Peyer's patch (tissue), 4 donors: ENCODE measurements around the gene MAF. TPM values are rescaled to one million over a fixed set of nuclear protein-coding genes. Genes with fewer than 3 reads are reported as not detected.

Source experiments
- DNase-seq, 3 donors: peaks; one replicate each; pipeline ENCODE4 v3.0.0-alpha.2; 2017 to 2019
- H3K27ac ChIP-seq, 4 donors: fragments of 200-600 bp; sonication (generic); one replicate each; pipeline ENCODE4 v1.5.1; 2016 to 2019
- H3K27me3 ChIP-seq, 2 donors: fragments of 200-600 bp; sonication (generic); one replicate each; pipeline ENCODE4 v1.5.1; 2019
- H3K36me3 ChIP-seq, 3 donors: fragments of 200-600 bp; sonication (generic); one replicate each; pipeline ENCODE4 v1.5.1; 2016 to 2019
- H3K4me1 ChIP-seq, 4 donors: fragments of 200-600 bp; sonication (generic); one replicate each; pipeline ENCODE4 v1.5.1; 2016 to 2019
- H3K4me3 ChIP-seq, 4 donors: fragments of 200-600 bp; sonication (generic); 1 replicate in 3 of 4; 2 replicates in 1 of 4; pipeline ENCODE4 v1.5.1; 2016 to 2019; ENCODE audit warnings: mild to moderate bottlenecking in 1 of 4
- H3K9me3 ChIP-seq, 4 donors: fragments of 200-600 bp; sonication (generic); one replicate each; pipeline ENCODE4 v1.5.1; 2016 to 2019; ENCODE audit warnings: mild to moderate bottlenecking in 1 of 4
- CTCF ChIP-seq, 6 experiments: fragments of 450-650 bp in 4 of 6; fragments of 200-600 bp in 2 of 6; sonication (generic) in 1 of 6; IDR thresholded peaks; one replicate each; pipeline ENCODE4 v1.5.1; 2017 to 2019; ENCODE audit warnings: antibody characterized with exemption in 6 of 6, mild to moderate bottlenecking in 3 of 6, moderate library complexity in 1 of 6
- POLR2A ChIP-seq, 2 donors: fragments of 450-650 bp; IDR thresholded peaks; one replicate each; pipeline ENCODE4 v1.5.1; 2017; ENCODE audit warnings: antibody characterized with exemption in 2 of 2, mild to moderate bottlenecking in 2 of 2, moderate library complexity in 2 of 2
- total RNA-seq, 4 donors: library from RNA; depleted of rRNA; stranded (reverse); fragments of >200 nt; gene quantifications; one replicate each; pipeline ENCODE4 v1.1.0, GENCODE V29; 2016

MAF gene
- total RNA-seq, 4 donors from 2014 or later: 92.4 to 390 (median 235) TPM

GRCh38 chr16:79602628-79603014, 2.1 kb upstream of the MAF start:
- Histone ChIP-seq H3K4me3 (peak overlapping the region in 3 of 4 donors; percentile 63 to 84 (median 84)), H3K36me3 (peaks cover 0 to 2% (median 0%) of the 10 kb centered on the region in 3 donors), H3K4me1 (peaks cover 0 to 4% (median 2%) of the 10 kb centered on the region in 4 donors), H3K9me3 (no peaks in the 10 kb centered on the region), H3K27me3 (no peaks in the 10 kb centered on the region), H3K27ac (peak overlapping the region; percentile 38 to 97 (median 74))
- peak in 1 of 3 donors; percentile 73 for DNase-seq
- TF ChIP-seq POLR2A (IDR thresholded peaks at IDR 0.05) (peak in 1 of 2 donors; percentile 39), CTCF (IDR thresholded peaks at IDR 0.05) (no peak)

GRCh38 chr16:79601931-79602627, 1.5 kb upstream of the MAF start:
- H3K9me3 ChIP-seq: no peaks in the 10 kb centered on the region
- no peak for TF ChIP-seq POLR2A (IDR thresholded peaks at IDR 0.05)
- TF ChIP-seq CTCF (IDR thresholded peaks at IDR 0.05): peak; percentile 48 to 91 (median 80)
- DNase-seq: peak; percentile 67 to 93 (median 83)
- H3K36me3 ChIP-seq: peaks cover 0 to 8% (median 0%) of the 10 kb centered on the region in 3 donors
- peaks cover 0 to 4% (median 0%) of the 10 kb centered on the region in 4 donors for H3K4me1 ChIP-seq
- peak overlapping the region; percentile 61 to 84 (median 74) for H3K4me3 ChIP-seq
- H3K27ac ChIP-seq: peak overlapping the region; percentile 82 to 97 (median 94)
- no peaks in the 10 kb centered on the region for H3K27me3 ChIP-seq

- H3K9me3 ChIP-seq: no peaks in the 10 kb centered on the region
- H3K4me1 ChIP-seq: peaks cover 0 to 4% (median 0%) of the 10 kb centered on the region in 4 donors
- H3K4me3 ChIP-seq: peak overlapping the region; percentile 61 to 84 (median 74)
- H3K27me3 ChIP-seq: no peaks in the 10 kb centered on the region
- peak overlapping the region; percentile 82 to 97 (median 94) for H3K27ac ChIP-seq
- DNase-seq: peak in 2 of 3 donors; percentile 84 to 86
- H3K36me3 ChIP-seq: peaks cover 0 to 12% (median 0%) of the 10 kb centered on the region in 3 donors
- TF ChIP-seq POLR2A (IDR thresholded peaks at IDR 0.05): peak; percentile 90 to 94
- no peak for TF ChIP-seq CTCF (IDR thresholded peaks at IDR 0.05)
These were observed 774 bp upstream of the MAF start for GRCh38 chr16:79601092-79601930.

GRCh38 chr16:79599837-79600637, 500 bp downstream of the MAF start:
- peak overlapping the region; percentile 61 to 84 (median 74) for H3K4me3 ChIP-seq
- peaks cover 0 to 4% (median 0%) of the 10 kb centered on the region in 4 donors for H3K4me1 ChIP-seq
- H3K27ac ChIP-seq: peak overlapping the region; percentile 82 to 97 (median 94)
- H3K9me3 ChIP-seq: no peaks in the 10 kb centered on the region
- H3K27me3 ChIP-seq: no peaks in the 10 kb centered on the region
- H3K36me3 ChIP-seq: peaks cover 0 to 12% (median 0%) of the 10 kb centered on the region in 3 donors
- peak; percentile 30 to 75 (median 70) for DNase-seq
- TF ChIP-seq CTCF (IDR thresholded peaks at IDR 0.05) (no peak), POLR2A (IDR thresholded peaks at IDR 0.05) (peak in 1 of 2 donors; percentile 22)
